Measurements from ENCODE around the gene PCSK2. TPM values are rescaled to one million over a fixed set of nuclear protein-coding genes. Genes with fewer than 3 reads are reported as not detected.

The PCSK2 gene
- total RNA-seq, 4 donors from 2014 or later = 0.64 to 4.1 (median 1.4) TPM; not detected in 1

DNA sequence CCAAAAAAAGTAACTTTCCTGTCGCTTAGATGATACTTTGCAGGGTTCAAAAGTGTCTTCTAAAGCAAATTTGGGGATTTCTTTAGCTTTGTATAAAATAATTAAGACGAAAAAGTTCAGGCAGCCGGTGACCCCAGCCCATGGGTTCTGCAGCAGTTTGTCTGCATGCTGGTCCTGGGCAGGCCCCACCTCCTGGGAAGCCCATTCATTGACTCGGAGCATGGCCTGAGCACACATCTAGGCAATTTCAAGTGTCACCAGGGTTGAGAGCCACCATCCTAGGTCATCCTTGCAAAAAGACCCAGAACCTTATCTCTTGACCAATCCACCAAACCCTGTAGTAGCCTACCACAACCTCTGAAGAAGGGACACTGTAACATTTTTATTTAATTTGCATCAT, 283.7 kb downstream of the PCSK2 start:
- Histone ChIP-seq H3K27ac (no peak overlapping the region), H3K27me3 (no peaks in the 10 kb centered on the region), H3K36me3 (no peaks in the 10 kb centered on the region), H3K9me3 (no peaks in the 10 kb centered on the region), H3K4me1 (peaks cover 0 to 5% (median 2%) of the 10 kb centered on the region in 4 donors), H3K4me3 (no peak overlapping the region)
- in situ Hi-C loops (cut with MboI; ENCODE audit: low pct_ligation_motif_present in 1 of 4, low pct_unique_long_range_greater_than_20kb in 1 of 4, low sequenced_read_pairs in 3 of 4) (loop anchor here (10.0 to 25.0 kb wide), 6 partner anchors 394 to 777 kb away; partner anchors contain the start of gene ZNF133 (in 4 of the 4)), intact Hi-C loops (cut with DNase I; ENCODE audit: low total_unique reads) (no loop called here)
- TF ChIP-seq, protein P1, sequence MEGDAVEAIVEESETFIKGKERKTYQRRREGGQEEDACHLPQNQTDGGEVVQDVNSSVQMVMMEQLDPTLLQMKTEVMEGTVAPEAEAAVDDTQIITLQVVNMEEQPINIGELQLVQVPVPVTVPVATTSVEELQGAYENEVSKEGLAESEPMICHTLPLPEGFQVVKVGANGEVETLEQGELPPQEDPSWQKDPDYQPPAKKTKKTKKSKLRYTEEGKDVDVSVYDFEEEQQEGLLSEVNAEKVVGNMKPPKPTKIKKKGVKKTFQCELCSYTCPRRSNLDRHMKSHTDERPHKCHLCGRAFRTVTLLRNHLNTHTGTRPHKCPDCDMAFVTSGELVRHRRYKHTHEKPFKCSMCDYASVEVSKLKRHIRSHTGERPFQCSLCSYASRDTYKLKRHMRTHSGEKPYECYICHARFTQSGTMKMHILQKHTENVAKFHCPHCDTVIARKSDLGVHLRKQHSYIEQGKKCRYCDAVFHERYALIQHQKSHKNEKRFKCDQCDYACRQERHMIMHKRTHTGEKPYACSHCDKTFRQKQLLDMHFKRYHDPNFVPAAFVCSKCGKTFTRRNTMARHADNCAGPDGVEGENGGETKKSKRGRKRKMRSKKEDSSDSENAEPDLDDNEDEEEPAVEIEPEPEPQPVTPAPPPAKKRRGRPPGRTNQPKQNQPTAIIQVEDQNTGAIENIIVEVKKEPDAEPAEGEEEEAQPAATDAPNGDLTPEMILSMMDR (IDR thresholded peaks at IDR 0.05) = no peak
- TF ChIP-seq EP300 (IDR thresholded peaks at IDR 0.05; ENCODE audit: low read depth) (no peak), POLR2A (IDR thresholded peaks at IDR 0.05) (no peak), POLR2AphosphoS5 (IDR thresholded peaks at IDR 0.05) (no peak)
- WGBS, 2 donors (ENCODE audit: low coverage in 1 of 2) = 83 to 100% methylated on average over 2 to 4 of the region's 4 CpGs
- DNase-seq = no peak

GRCh38 chr20:17511401-17511800, 284.6 kb downstream of the PCSK2 start:
- WGBS, 2 donors (ENCODE audit: low coverage in 1 of 2) = 75 to 80% methylated on average over 6 of the region's 6 CpGs
- DNase-seq = no peak
- H3K4me3 ChIP-seq = no peak overlapping the region
- no peak overlapping the region for H3K27ac ChIP-seq
- H3K27me3 ChIP-seq = no peaks in the 10 kb centered on the region
- no peaks in the 10 kb centered on the region for H3K4me1 ChIP-seq
- intact Hi-C loops (cut with DNase I; ENCODE audit: low total_unique reads) (no loop called here), in situ Hi-C loops (cut with MboI; ENCODE audit: low pct_ligation_motif_present in 1 of 4, low pct_unique_long_range_greater_than_20kb in 1 of 4, low sequenced_read_pairs in 3 of 4) (loop anchor here (10.0 to 25.0 kb wide), 6 partner anchors 393 to 776 kb away; partner anchors contain the start of gene ZNF133 (in 4 of the 4))
- no peaks in the 10 kb centered on the region for H3K9me3 ChIP-seq
- no peaks in the 10 kb centered on the region for H3K36me3 ChIP-seq
- TF ChIP-seq EP300 (IDR thresholded peaks at IDR 0.05; ENCODE audit: low read depth) (no peak), POLR2A (IDR thresholded peaks at IDR 0.05) (no peak), POLR2AphosphoS5 (IDR thresholded peaks at IDR 0.05) (no peak)
- TF ChIP-seq, protein P1 (IDR thresholded peaks at IDR 0.05) = no peak

DNA sequence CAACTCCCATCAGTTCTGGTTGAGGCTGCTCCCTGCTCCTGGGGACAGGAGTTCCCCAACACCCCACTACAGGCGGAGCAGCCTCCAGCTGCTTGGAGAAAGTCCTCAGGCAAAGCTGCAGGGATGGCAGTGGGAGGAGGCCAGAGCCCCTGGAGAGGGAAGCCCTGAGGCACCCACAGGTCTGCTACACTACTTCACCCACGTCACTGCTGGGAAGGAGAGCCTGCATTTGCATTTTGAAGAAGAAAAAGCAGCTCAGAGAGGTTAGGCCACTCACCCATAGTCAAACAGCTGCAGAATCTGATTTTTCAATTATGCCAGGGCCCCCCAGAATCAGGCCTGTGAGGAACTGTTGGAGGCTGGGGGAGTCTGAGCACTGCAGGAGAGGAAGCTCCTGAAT, 287.1 kb downstream of the PCSK2 start:
- intact Hi-C loops (cut with DNase I; ENCODE audit: low total_unique reads) (no loop called here), in situ Hi-C loops (cut with MboI; ENCODE audit: low pct_ligation_motif_present in 1 of 4, low pct_unique_long_range_greater_than_20kb in 1 of 4, low sequenced_read_pairs in 3 of 4) (loop anchor here (10.0 to 25.0 kb wide), 6 partner anchors 391 to 773 kb away; partner anchors contain the start of gene ZNF133 (in 4 of the 4))
- Histone ChIP-seq H3K4me3 (no peak overlapping the region), H3K9me3 (no peaks in the 10 kb centered on the region), H3K36me3 (no peaks in the 10 kb centered on the region), H3K27ac (no peak overlapping the region), H3K4me1 (no peaks in the 10 kb centered on the region), H3K27me3 (no peaks in the 10 kb centered on the region)
- no peak for DNase-seq
- WGBS, 2 donors (ENCODE audit: low coverage in 1 of 2) = 91% methylated on average over 2 of the region's 2 CpGs; no CpG with 5 or more reads in 1 of the 2 donors
- TF ChIP-seq POLR2AphosphoS5 (IDR thresholded peaks at IDR 0.05) (no peak), EP300 (IDR thresholded peaks at IDR 0.05; ENCODE audit: low read depth) (no peak), POLR2A (IDR thresholded peaks at IDR 0.05) (no peak)
- TF ChIP-seq, protein P1 (IDR thresholded peaks at IDR 0.05) = no peak

DNA sequence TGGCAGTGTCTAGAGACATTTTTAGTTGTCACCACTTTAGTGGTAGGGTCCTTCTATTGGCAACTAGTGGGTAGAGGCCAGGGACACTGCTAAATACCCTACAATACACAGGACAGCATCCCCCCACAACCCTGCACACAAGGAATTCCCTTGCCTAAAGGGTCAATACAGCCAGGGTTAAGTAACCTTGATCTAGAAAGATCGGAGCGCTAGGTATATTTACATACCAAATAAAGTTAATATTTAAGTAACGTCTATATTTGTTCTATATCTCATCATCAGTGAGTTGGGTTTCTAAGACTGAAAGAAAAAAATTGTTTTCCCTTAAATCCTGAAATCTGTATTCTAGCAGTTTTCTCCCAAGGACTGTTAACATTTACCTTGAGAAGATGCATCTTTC, 288.2 kb downstream of the PCSK2 start:
- TF ChIP-seq, protein P1 (IDR thresholded peaks at IDR 0.05) = no peak
- TF ChIP-seq EP300 (IDR thresholded peaks at IDR 0.05; ENCODE audit: low read depth) (no peak), POLR2AphosphoS5 (IDR thresholded peaks at IDR 0.05) (no peak), POLR2A (IDR thresholded peaks at IDR 0.05) (no peak)
- no peak for DNase-seq
- WGBS, 2 donors (ENCODE audit: low coverage in 1 of 2) = 64 to 82% methylated on average over 3 of the region's 3 CpGs
- in situ Hi-C loops (cut with MboI; ENCODE audit: low pct_ligation_motif_present in 1 of 4, low pct_unique_long_range_greater_than_20kb in 1 of 4, low sequenced_read_pairs in 3 of 4) (loop anchor here (10.0 to 25.0 kb wide), 6 partner anchors 390 to 772 kb away; partner anchors contain the start of gene ZNF133 (in 4 of the 4)), intact Hi-C loops (cut with DNase I; ENCODE audit: low total_unique reads) (no loop called here)
- Histone ChIP-seq H3K36me3 (no peaks in the 10 kb centered on the region), H3K4me3 (no peak overlapping the region), H3K27ac (no peak overlapping the region), H3K27me3 (no peaks in the 10 kb centered on the region), H3K4me1 (no peaks in the 10 kb centered on the region), H3K9me3 (no peaks in the 10 kb centered on the region)

Data from transverse colon (tissue), 4 donors.